HepG2 (cell line): ENCODE data around the gene ANKRD11. TPM values are rescaled to one million over a fixed set of nuclear protein-coding genes. Genes with fewer than 3 reads are reported as not detected.
A peak's percentile ranks its signal among the peaks of the same experiment; 100 is the strongest.

Experiments used
- ATF2 ChIP-seq: sonication (generic); formaldehyde crosslinking; IDR thresholded peaks from 2 replicates; pipeline ENCODE4 v1.4.0; 2020; ENCODE audit warnings: missing genetic modification reagents
- ETV5 ChIP-seq: IDR thresholded peaks from 2 replicates; pipeline ENCODE4 v1.6.1; 2018; ENCODE audit warnings: missing biosample characterization, missing genetic modification reagents, inconsistent platforms, borderline replicate concordance
- FOXK2 ChIP-seq: fragments of 450-650 bp; IDR thresholded peaks from 2 replicates; pipeline ENCODE4 v1.6.1; 2016
- PCBP1 ChIP-seq: fragments of 200-400 bp; formaldehyde crosslinking; IDR thresholded peaks from 2 replicates; pipeline ENCODE4 v1.6.1; 2017; ENCODE audit warnings: mild to moderate bottlenecking, low read depth, low read length, borderline replicate concordance
- RCOR2 ChIP-seq: IDR thresholded peaks from 2 replicates; pipeline ENCODE4 v1.6.1; 2016; ENCODE audit warnings: missing biosample characterization, missing genetic modification reagents
- SOX6 ChIP-seq, 2 experiments: fragments of 450-650 bp in 1 of 2; sonication (generic) in 1 of 2; formaldehyde crosslinking in 1 of 2; IDR thresholded peaks; 2 replicates each; pipeline versions ENCODE4 v1.4.0 to v1.6.1; 2017 to 2020; ENCODE audit warnings: antibody characterized with exemption in 1 of 2, mild to moderate bottlenecking in 1 of 2, missing genetic modification reagents in 1 of 2
- TCF7L2 ChIP-seq: IDR thresholded peaks from 2 replicates; pipeline ENCODE4 v1.6.1; 2011; ENCODE audit warnings: mild to moderate bottlenecking, low read depth, low read length, moderate library complexity
- YEATS4 ChIP-seq: sonication (generic); formaldehyde crosslinking; IDR thresholded peaks from 2 replicates; pipeline ENCODE4 v1.4.0; 2020; ENCODE audit warnings: missing genetic modification reagents, borderline replicate concordance
- ZKSCAN8 ChIP-seq: IDR thresholded peaks from 2 replicates; pipeline ENCODE4 v1.6.1; 2016; ENCODE audit warnings: borderline replicate concordance, missing genetic modification reagents, missing compliant biosample characterization
- ZMYM3 ChIP-seq: sonication (generic); formaldehyde crosslinking; IDR thresholded peaks from 2 replicates; pipeline ENCODE4 v1.5.1; 2020; ENCODE audit warnings: mild to moderate bottlenecking, missing genetic modification reagents
- ZNF142 ChIP-seq: sonication (generic); formaldehyde crosslinking; IDR thresholded peaks from 2 replicates; pipeline ENCODE4 v1.4.0; 2020; ENCODE audit warnings: missing genetic modification reagents
- ZNF235 ChIP-seq: sonication (generic); formaldehyde crosslinking; IDR thresholded peaks from 2 replicates; pipeline ENCODE4 v1.8.1; 2023; ENCODE audit warnings: mild to moderate bottlenecking, missing genetic modification reagents, borderline replicate concordance
- ZNF574 ChIP-seq: sonication (generic); formaldehyde crosslinking; IDR thresholded peaks from 2 replicates; pipeline ENCODE4 v1.4.0; 2020; ENCODE audit warnings: missing genetic modification reagents
- ZNF580 ChIP-seq: IDR thresholded peaks from 2 replicates; pipeline ENCODE4 v1.6.1; 2016; ENCODE audit warnings: low read depth, borderline replicate concordance
- ZNF746 ChIP-seq: sonication (generic); formaldehyde crosslinking; IDR thresholded peaks from 2 replicates; pipeline ENCODE4 v1.8.0; 2022; ENCODE audit warnings: mild to moderate bottlenecking, missing genetic modification reagents
- ZNF841 ChIP-seq: sonication (generic); formaldehyde crosslinking; IDR thresholded peaks from 2 replicates; pipeline ENCODE4 v1.8.1; 2023; ENCODE audit warnings: missing genetic modification reagents, borderline replicate concordance
- ZNF878 ChIP-seq: sonication (generic); formaldehyde crosslinking; IDR thresholded peaks from 2 replicates; pipeline ENCODE4 v1.8.1; 2023; ENCODE audit warnings: mild to moderate bottlenecking, missing genetic modification reagents, moderate library complexity
- ZNF879 ChIP-seq: sonication (generic); formaldehyde crosslinking; IDR thresholded peaks from 2 replicates; pipeline ENCODE4 v1.8.1; 2023; ENCODE audit warnings: missing genetic modification reagents
- polyA plus RNA-seq, 8 experiments: library from polyadenylated mRNA; depleted of rRNA in 3 of 8; stranded (reverse) in 7 of 8; unstranded in 1 of 8; fragments of >200 nt; fragmentation: Illumina TruSeq in 4 of 8; extraction: Trizol in 4 of 8; gene quantifications; 2 replicates each; pipeline versions ENCODE4 v1.2.1 to v1.2.3, GENCODE V29; 2011 to 2016; ENCODE audit warnings: low read depth in 4 of 8, missing spikeins in 1 of 8, mixed read lengths in 1 of 8; ENCODE audit not compliant: insufficient read depth in 1 of 8
- total RNA-seq, 5 experiments: library from RNA; depleted of rRNA; stranded (reverse); fragments of >200 nt; fragmentation: Illumina TruSeq; extraction: Trizol; gene quantifications; 2 replicates each; pipeline ENCODE4 v1.2.3, GENCODE V29; 2016; ENCODE audit warnings: low read depth in 1 of 5

The ANKRD11 gene
- total and polyA plus RNA-seq, 2 of the 13 experiments (the other 11 are each of a cell fraction or from before 2014, with no cell fraction given), result 21.4 to 38.4 TPM

GRCh38 chr16:89489040-89489897 is 1.1 kb downstream of the ANKRD11 start (continued):
- 0 out of 2 replicates have a peak, but pooled peaks have one; percentile 39 for TF ChIP-seq FOXK2
- TF ChIP-seq ZNF580, result peak; percentile 67; the same call in 1 of the 2 replicates
- peak; percentile 60; the same call in 1 of the 2 replicates for TF ChIP-seq ETV5
- no peak for TF ChIP-seq ZNF142
- no peak for TF ChIP-seq ZNF879 (CRISPR knock-in tag)
- TF ChIP-seq ZMYM3, result no peak
- TF ChIP-seq SOX6 (IDR thresholded peaks at IDR 0.05), result no peak
- TF ChIP-seq SOX6 (CRISPR knock-in tag; IDR thresholded peaks at IDR 0.05), result peak; percentile 64
- TF ChIP-seq PCBP1, result 0 out of 2 replicates have a peak, but pooled peaks have one; percentile 39
- TF ChIP-seq ZKSCAN8 (CRISPR knock-in tag), result no peak
- no peak for TF ChIP-seq ZNF878 (CRISPR knock-in tag)
- no peak for TF ChIP-seq ZNF235 (CRISPR knock-in tag)
- TF ChIP-seq TCF7L2, result no peak
- no peak for TF ChIP-seq ZNF841 (CRISPR knock-in tag)
- TF ChIP-seq ZNF574 (CRISPR knock-in tag), result peak; percentile 46; the same call in 1 of the 2 replicates
- TF ChIP-seq ZNF746 (CRISPR knock-in tag), result peak; percentile 67
- peak; percentile 54; the same call in 1 of the 2 replicates for TF ChIP-seq ATF2
- 0 out of 2 replicates have a peak, but pooled peaks have one; percentile 2 for TF ChIP-seq RCOR2 (CRISPR knock-in tag)
- TF ChIP-seq YEATS4, result no peak; the same call in 1 of the 2 replicates
